Measurements from ENCODE around the gene PRDM15. TPM values are rescaled to one million over a fixed set of nuclear protein-coding genes. Genes with fewer than 3 reads are reported as not detected.

Gene PRDM15
- total and polyA plus RNA-seq, 2 experiments from 2014 or later: 3.0 to 10.6 TPM

DNA sequence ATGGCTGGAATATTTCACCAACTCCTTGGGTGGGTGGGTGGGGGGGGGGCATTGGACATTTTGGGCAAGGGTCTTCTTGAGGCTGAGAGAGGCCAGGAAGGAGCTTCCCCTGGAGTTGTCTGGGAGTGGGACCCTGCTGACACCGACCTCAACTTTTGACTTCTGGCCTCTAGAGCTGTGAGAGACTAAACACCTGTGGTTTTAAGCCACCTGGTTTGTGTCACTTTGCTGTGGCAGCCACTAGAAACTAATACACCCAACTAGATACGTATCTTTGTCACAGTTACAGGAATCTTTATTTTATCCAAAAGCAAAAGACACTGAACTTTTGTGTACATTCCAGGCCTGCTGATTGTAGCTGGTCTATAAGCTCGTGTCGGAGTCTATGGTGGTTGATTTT, 102.4 kb downstream of the PRDM15 start:
- Histone ChIP-seq H3K4me1 (ENCODE audit: insufficient read depth) (peaks cover 13% of the 10 kb centered on the region), H3F3A (replicated peaks; ENCODE audit: low read depth) (no peaks in the 10 kb centered on the region), H3K79me2 (replicated peaks; ENCODE audit: insufficient read depth) (no peaks in the 10 kb centered on the region), H3K27ac (ENCODE audit: low read depth) (no peak overlapping the region), H3K27me3 (ENCODE audit: insufficient read depth) (peaks cover 7% of the 10 kb centered on the region; the same call in 1 of the 2 replicates), H3K36me3 (ENCODE audit: insufficient read depth) (no peaks in the 10 kb centered on the region), H3K9me2 (ENCODE audit: insufficient read depth) (no peaks in the 10 kb centered on the region), H2AFZ (no peak overlapping the region), H4K20me1 (replicated peaks; ENCODE audit: insufficient read depth) (no peaks in the 10 kb centered on the region), H3K4me2 (no peak overlapping the region), H3K4me3 (no peak overlapping the region)
- ATAC-seq (no peak), DNase-seq (ENCODE audit: low spot score) (no peak)
- H3K4me3 Mint-ChIP-seq: no peak overlapping the region
- no peaks in the 10 kb centered on the region for H3K36me3 Mint-ChIP-seq (ENCODE audit: low read depth)
- TF ChIP-seq STAT1 (IDR thresholded peaks at IDR 0.05; ENCODE audit: unreplicated experiment): no peak
- no peak for TF ChIP-seq NANOG (IDR thresholded peaks at IDR 0.05; ENCODE audit: borderline replicate concordance)
- TF ChIP-seq ZNF331 (CRISPR knock-in tag; IDR thresholded peaks at IDR 0.05; ENCODE audit: low read depth): no peak
- TF ChIP-seq, protein P1, sequence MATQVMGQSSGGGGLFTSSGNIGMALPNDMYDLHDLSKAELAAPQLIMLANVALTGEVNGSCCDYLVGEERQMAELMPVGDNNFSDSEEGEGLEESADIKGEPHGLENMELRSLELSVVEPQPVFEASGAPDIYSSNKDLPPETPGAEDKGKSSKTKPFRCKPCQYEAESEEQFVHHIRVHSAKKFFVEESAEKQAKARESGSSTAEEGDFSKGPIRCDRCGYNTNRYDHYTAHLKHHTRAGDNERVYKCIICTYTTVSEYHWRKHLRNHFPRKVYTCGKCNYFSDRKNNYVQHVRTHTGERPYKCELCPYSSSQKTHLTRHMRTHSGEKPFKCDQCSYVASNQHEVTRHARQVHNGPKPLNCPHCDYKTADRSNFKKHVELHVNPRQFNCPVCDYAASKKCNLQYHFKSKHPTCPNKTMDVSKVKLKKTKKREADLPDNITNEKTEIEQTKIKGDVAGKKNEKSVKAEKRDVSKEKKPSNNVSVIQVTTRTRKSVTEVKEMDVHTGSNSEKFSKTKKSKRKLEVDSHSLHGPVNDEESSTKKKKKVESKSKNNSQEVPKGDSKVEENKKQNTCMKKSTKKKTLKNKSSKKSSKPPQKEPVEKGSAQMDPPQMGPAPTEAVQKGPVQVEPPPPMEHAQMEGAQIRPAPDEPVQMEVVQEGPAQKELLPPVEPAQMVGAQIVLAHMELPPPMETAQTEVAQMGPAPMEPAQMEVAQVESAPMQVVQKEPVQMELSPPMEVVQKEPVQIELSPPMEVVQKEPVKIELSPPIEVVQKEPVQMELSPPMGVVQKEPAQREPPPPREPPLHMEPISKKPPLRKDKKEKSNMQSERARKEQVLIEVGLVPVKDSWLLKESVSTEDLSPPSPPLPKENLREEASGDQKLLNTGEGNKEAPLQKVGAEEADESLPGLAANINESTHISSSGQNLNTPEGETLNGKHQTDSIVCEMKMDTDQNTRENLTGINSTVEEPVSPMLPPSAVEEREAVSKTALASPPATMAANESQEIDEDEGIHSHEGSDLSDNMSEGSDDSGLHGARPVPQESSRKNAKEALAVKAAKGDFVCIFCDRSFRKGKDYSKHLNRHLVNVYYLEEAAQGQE (IDR thresholded peaks at IDR 0.05; ENCODE audit: unreplicated experiment): no peak
- no peak for TF ChIP-seq POLR2AphosphoS5 (IDR thresholded peaks at IDR 0.05; ENCODE audit: low read depth)
- TF ChIP-seq, protein P2, sequence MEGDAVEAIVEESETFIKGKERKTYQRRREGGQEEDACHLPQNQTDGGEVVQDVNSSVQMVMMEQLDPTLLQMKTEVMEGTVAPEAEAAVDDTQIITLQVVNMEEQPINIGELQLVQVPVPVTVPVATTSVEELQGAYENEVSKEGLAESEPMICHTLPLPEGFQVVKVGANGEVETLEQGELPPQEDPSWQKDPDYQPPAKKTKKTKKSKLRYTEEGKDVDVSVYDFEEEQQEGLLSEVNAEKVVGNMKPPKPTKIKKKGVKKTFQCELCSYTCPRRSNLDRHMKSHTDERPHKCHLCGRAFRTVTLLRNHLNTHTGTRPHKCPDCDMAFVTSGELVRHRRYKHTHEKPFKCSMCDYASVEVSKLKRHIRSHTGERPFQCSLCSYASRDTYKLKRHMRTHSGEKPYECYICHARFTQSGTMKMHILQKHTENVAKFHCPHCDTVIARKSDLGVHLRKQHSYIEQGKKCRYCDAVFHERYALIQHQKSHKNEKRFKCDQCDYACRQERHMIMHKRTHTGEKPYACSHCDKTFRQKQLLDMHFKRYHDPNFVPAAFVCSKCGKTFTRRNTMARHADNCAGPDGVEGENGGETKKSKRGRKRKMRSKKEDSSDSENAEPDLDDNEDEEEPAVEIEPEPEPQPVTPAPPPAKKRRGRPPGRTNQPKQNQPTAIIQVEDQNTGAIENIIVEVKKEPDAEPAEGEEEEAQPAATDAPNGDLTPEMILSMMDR (conservative IDR thresholded peaks at IDR 0.05; ENCODE audit: low read depth in 2 of 2): no peak
- no peak for TF ChIP-seq ZNF114 (CRISPR knock-in tag; IDR thresholded peaks at IDR 0.05)
- TF ChIP-seq, protein P3, sequence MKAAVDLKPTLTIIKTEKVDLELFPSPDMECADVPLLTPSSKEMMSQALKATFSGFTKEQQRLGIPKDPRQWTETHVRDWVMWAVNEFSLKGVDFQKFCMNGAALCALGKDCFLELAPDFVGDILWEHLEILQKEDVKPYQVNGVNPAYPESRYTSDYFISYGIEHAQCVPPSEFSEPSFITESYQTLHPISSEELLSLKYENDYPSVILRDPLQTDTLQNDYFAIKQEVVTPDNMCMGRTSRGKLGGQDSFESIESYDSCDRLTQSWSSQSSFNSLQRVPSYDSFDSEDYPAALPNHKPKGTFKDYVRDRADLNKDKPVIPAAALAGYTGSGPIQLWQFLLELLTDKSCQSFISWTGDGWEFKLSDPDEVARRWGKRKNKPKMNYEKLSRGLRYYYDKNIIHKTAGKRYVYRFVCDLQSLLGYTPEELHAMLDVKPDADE (IDR thresholded peaks at IDR 0.05): no peak
- no peak for TF ChIP-seq CREB1 (CRISPR knock-in tag; IDR thresholded peaks at IDR 0.05; ENCODE audit: low read depth)
- TF ChIP-seq, protein P4, sequence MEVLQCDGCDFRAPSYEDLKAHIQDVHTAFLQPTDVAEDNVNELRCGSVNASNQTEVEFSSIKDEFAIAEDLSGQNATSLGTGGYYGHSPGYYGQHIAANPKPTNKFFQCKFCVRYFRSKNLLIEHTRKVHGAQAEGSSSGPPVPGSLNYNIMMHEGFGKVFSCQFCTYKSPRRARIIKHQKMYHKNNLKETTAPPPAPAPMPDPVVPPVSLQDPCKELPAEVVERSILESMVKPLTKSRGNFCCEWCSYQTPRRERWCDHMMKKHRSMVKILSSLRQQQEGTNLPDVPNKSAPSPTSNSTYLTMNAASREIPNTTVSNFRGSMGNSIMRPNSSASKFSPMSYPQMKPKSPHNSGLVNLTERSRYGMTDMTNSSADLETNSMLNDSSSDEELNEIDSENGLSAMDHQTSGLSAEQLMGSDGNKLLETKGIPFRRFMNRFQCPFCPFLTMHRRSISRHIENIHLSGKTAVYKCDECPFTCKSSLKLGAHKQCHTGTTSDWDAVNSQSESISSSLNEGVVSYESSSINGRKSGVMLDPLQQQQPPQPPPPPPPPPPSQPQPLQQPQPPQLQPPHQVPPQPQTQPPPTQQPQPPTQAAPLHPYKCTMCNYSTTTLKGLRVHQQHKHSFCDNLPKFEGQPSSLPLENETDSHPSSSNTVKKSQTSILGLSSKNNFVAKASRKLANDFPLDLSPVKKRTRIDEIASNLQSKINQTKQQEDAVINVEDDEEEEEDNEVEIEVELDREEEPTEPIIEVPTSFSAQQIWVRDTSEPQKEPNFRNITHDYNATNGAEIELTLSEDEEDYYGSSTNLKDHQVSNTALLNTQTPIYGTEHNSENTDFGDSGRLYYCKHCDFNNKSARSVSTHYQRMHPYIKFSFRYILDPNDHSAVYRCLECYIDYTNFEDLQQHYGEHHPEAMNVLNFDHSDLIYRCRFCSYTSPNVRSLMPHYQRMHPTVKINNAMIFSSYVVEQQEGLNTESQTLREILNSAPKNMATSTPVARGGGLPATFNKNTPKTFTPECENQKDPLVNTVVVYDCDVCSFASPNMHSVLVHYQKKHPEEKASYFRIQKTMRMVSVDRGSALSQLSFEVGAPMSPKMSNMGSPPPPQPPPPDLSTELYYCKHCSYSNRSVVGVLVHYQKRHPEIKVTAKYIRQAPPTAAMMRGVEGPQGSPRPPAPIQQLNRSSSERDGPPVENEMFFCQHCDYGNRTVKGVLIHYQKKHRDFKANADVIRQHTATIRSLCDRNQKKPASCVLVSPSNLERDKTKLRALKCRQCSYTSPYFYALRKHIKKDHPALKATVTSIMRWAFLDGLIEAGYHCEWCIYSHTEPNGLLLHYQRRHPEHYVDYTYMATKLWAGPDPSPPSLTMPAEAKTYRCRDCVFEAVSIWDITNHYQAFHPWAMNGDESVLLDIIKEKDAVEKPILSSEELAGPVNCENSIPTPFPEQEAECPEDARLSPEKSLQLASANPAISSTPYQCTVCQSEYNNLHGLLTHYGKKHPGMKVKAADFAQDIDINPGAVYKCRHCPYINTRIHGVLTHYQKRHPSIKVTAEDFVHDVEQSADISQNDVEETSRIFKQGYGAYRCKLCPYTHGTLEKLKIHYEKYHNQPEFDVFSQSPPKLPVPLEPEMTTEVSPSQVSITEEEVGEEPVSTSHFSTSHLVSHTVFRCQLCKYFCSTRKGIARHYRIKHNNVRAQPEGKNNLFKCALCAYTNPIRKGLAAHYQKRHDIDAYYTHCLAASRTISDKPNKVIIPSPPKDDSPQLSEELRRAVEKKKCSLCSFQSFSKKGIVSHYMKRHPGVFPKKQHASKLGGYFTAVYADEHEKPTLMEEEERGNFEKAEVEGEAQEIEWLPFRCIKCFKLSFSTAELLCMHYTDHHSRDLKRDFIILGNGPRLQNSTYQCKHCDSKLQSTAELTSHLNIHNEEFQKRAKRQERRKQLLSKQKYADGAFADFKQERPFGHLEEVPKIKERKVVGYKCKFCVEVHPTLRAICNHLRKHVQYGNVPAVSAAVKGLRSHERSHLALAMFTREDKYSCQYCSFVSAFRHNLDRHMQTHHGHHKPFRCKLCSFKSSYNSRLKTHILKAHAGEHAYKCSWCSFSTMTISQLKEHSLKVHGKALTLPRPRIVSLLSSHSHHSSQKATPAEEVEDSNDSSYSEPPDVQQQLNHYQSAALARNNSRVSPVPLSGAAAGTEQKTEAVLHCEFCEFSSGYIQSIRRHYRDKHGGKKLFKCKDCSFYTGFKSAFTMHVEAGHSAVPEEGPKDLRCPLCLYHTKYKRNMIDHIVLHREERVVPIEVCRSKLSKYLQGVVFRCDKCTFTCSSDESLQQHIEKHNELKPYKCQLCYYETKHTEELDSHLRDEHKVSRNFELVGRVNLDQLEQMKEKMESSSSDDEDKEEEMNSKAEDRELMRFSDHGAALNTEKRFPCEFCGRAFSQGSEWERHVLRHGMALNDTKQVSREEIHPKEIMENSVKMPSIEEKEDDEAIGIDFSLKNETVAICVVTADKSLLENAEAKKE (CRISPR knock-in tag; IDR thresholded peaks at IDR 0.05): no peak
- TF ChIP-seq EZH2 (IDR thresholded peaks at IDR 0.05; ENCODE audit: low read depth, unreplicated experiment): no peak
- no peak for TF ChIP-seq JUNB (IDR thresholded peaks at IDR 0.05; ENCODE audit: unreplicated experiment)
- TF ChIP-seq EZH2phosphoT487 (IDR thresholded peaks at IDR 0.05; ENCODE audit: unreplicated experiment): no peak
- H3K27ac Mint-ChIP-seq: no peak overlapping the region
- no peaks in the 10 kb centered on the region for H3K9me3 Mint-ChIP-seq
- peaks cover 15% of the 10 kb centered on the region for H3K27me3 Mint-ChIP-seq (ENCODE audit: insufficient read depth, low read depth, poor library complexity)
- peaks cover 27% of the 10 kb centered on the region for H3K4me1 Mint-ChIP-seq

Measured in GM23338 (cell line).